Astrocyte (in vitro differentiated cells and primary cell): Measurements from ENCODE around the gene BIRC7. TPM values are rescaled to one million over a fixed set of nuclear protein-coding genes. Genes with fewer than 3 reads are reported as not detected.

ENCODE experiments used
- DNase-seq: peaks from one replicate; pipeline ENCODE4 v3.0.0-alpha.2; 2010; ENCODE audit warnings: low read depth
- FAIRE-seq: peaks from 2 replicates; lab custom pipeline; 2011; peaks lifted over from hg19 to GRCh38; lab: Jason Lieb, UNC
- H2AFZ ChIP-seq: 2 replicates; pipeline ENCODE4 v1.6.0; 2012; ENCODE audit warnings: low read depth, low read length, inconsistent platforms
- H3K27ac ChIP-seq: 2 replicates; pipeline ENCODE4 v1.5.1; 2011; ENCODE audit warnings: low read depth, low read length, inconsistent platforms
- H3K27me3 ChIP-seq: 2 replicates; pipeline ENCODE4 v1.6.0; 2011; ENCODE audit warnings: low read length, inconsistent platforms; ENCODE audit not compliant: insufficient read depth
- H3K36me3 ChIP-seq: 2 replicates; pipeline ENCODE4 v1.5.1; 2011; ENCODE audit warnings: low read length, inconsistent platforms; ENCODE audit not compliant: insufficient read depth
- H3K4me1 ChIP-seq: 2 replicates; pipeline ENCODE4 v1.5.1; 2011; ENCODE audit warnings: low read length, inconsistent platforms; ENCODE audit not compliant: insufficient read depth
- H3K4me2 ChIP-seq: 2 replicates; pipeline ENCODE4 v1.6.0; 2012; ENCODE audit warnings: low read length, inconsistent platforms
- H3K4me3 ChIP-seq: 2 replicates; pipeline ENCODE4 v1.5.1; 2011; ENCODE audit warnings: low read depth, mild to moderate bottlenecking, low read length, inconsistent platforms; ENCODE audit not compliant: insufficient read depth
- H3K79me2 ChIP-seq: 2 replicates; pipeline ENCODE4 v1.6.0; 2012; ENCODE audit warnings: mild to moderate bottlenecking, low read length, inconsistent platforms; ENCODE audit not compliant: insufficient read depth
- H3K9ac ChIP-seq: 2 replicates; pipeline ENCODE4 v1.6.0; 2012; ENCODE audit warnings: mild to moderate bottlenecking, low read length, inconsistent platforms
- H3K9me3 ChIP-seq: 2 replicates; pipeline ENCODE4 v1.5.1; 2012; ENCODE audit warnings: low read depth, mild to moderate bottlenecking, low read length, inconsistent platforms; ENCODE audit not compliant: insufficient read depth
- H4K20me1 ChIP-seq: 2 replicates; pipeline ENCODE4 v1.6.0; 2012; ENCODE audit warnings: low read length, inconsistent platforms; ENCODE audit not compliant: insufficient read depth
- H3K27ac Mint-ChIP-seq: one replicate; pipeline ENCODE4 v1.8.0; 2021; ENCODE audit warnings: mild to moderate bottlenecking, mixed read lengths; ENCODE audit not compliant: unreplicated experiment
- H3K27me3 Mint-ChIP-seq: one replicate; pipeline ENCODE4 v1.8.0; 2021; ENCODE audit warnings: low read depth, mixed read lengths; ENCODE audit not compliant: unreplicated experiment
- H3K36me3 Mint-ChIP-seq: one replicate; pipeline ENCODE4 v1.8.0; 2021; ENCODE audit warnings: low read depth, mixed read lengths; ENCODE audit not compliant: unreplicated experiment
- H3K4me1 Mint-ChIP-seq: one replicate; pipeline ENCODE4 v1.8.0; 2021; ENCODE audit warnings: low read depth, mixed read lengths; ENCODE audit not compliant: unreplicated experiment
- H3K4me3 Mint-ChIP-seq: one replicate; pipeline ENCODE4 v1.8.0; 2021; ENCODE audit warnings: mild to moderate bottlenecking, moderate library complexity, mixed read lengths; ENCODE audit not compliant: unreplicated experiment
- H3K9me3 Mint-ChIP-seq: one replicate; pipeline ENCODE4 v1.8.0; 2021; ENCODE audit warnings: mild to moderate bottlenecking, mixed read lengths; ENCODE audit not compliant: unreplicated experiment
- CTCF ChIP-seq: IDR thresholded peaks from 2 replicates; pipeline ENCODE4 v1.5.1; 2011; ENCODE audit warnings: low read depth, mild to moderate bottlenecking, inconsistent platforms, low read length, moderate library complexity; ENCODE audit not compliant: insufficient read depth
- EZH2 ChIP-seq: IDR thresholded peaks from 2 replicates; pipeline ENCODE4 v1.6.1; 2012; ENCODE audit warnings: mild to moderate bottlenecking, low read length, inconsistent platforms; ENCODE audit not compliant: insufficient read depth
- total RNA-seq: library from RNA; stranded (reverse); gene quantifications from 2 replicates; pipeline ENCODE4 v1.2.1, GENCODE V29; 2021

BIRC7 gene
- total RNA-seq, 1 donor from 2014 or later: 3.3 TPM

DNA sequence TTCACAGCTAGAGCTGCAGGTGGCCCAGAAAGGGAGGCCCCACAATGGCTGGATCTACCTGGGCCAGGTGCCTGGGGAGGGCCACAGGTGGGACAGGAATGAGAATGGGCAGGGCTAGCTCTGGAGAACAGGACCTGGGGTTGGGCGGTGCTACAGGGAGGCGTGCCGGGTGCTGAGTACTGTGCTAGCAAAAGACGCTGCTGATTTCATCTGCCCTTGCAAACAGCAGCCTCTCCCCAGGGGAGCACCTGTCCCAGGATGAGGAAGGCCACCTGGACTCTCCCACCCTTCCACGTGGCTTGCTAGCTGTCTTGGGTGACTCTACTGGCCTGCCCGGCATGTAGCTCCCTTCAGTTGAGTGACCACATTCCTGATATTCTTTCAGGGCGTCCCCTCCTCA, 13.2 kb upstream of the BIRC7 start:
- Histone ChIP-seq H3K27me3 (peaks cover 7% of the 10 kb centered on the region), H3K9ac (no peak overlapping the region), H2AFZ (no peak overlapping the region), H3K4me3 (no peak overlapping the region), H3K79me2 (no peaks in the 10 kb centered on the region), H3K36me3 (no peaks in the 10 kb centered on the region), H3K9me3 (no peaks in the 10 kb centered on the region), H3K27ac (no peak overlapping the region), H3K4me2 (no peak overlapping the region), H4K20me1 (peaks cover 4% of the 10 kb centered on the region), H3K4me1 (peaks cover 26% of the 10 kb centered on the region)
- TF ChIP-seq CTCF (no peak), EZH2 (no peak)
- H3K27ac Mint-ChIP-seq: no peak overlapping the region
- H3K4me1 Mint-ChIP-seq: peaks cover 18% of the 10 kb centered on the region
- no peak for DNase-seq
- peaks cover 20% of the 10 kb centered on the region for H3K27me3 Mint-ChIP-seq
- no peaks in the 10 kb centered on the region for H3K9me3 Mint-ChIP-seq
- FAIRE-seq: no peak
- no peaks in the 10 kb centered on the region for H3K36me3 Mint-ChIP-seq
- H3K4me3 Mint-ChIP-seq: no peak overlapping the region

DNA sequence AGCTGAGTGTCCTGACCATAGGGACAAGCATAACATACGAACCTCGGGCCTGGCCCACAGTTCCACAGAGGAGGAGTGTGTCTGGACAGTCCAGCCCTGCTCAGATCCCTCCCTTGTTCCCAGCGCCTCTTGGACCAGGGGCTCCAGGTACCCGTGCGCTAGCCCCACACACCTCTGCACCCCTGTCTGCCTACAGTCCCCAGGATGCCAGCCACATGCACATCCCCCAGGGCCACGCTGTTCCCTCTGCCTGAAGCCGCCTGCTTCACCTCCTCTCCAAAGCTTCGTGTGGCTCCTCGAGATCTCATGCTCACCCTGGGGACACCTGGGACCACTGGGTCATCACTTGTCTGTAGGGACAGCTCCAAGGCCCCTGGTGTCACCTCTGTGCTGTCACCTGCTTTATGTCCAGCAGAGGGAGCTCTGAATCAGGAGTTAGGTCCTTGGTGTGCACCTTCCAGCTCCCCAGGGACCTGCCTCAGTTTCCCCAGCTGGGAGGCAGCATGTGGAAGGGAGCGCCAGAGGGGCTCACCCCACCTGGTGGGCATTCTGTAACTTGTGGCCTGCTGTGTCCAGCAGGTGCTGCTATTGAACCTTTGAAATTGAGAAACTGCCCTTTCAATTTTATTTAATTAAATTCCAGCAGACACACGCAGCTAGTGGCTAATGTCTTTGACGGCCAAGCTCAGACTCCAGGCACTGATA, 12.4 kb upstream of the BIRC7 start:
- Histone ChIP-seq H3K27me3 (peaks cover 7% of the 10 kb centered on the region), H3K9ac (peak overlapping the region; percentile 39), H4K20me1 (peaks cover 4% of the 10 kb centered on the region), H3K79me2 (no peaks in the 10 kb centered on the region), H3K9me3 (no peaks in the 10 kb centered on the region), H3K4me2 (no peak overlapping the region), H3K4me3 (no peak overlapping the region), H3K4me1 (peaks cover 26% of the 10 kb centered on the region), H3K36me3 (no peaks in the 10 kb centered on the region), H2AFZ (no peak overlapping the region), H3K27ac (no peak overlapping the region)
- TF ChIP-seq CTCF (peak; percentile 65), EZH2 (no peak)
- Mint-ChIP-seq H3K9me3 (no peaks in the 10 kb centered on the region), H3K4me3 (no peak overlapping the region), H3K4me1 (peaks cover 18% of the 10 kb centered on the region), H3K27ac (peak overlapping the region; percentile 64), H3K27me3 (peaks cover 20% of the 10 kb centered on the region), H3K36me3 (no peaks in the 10 kb centered on the region)
- FAIRE-seq (no peak), DNase-seq (no peak)

- peak overlapping the region; percentile 64 for H3K27ac Mint-ChIP-seq
- no peaks in the 10 kb centered on the region for H3K9me3 Mint-ChIP-seq
- peaks cover 20% of the 10 kb centered on the region for H3K27me3 Mint-ChIP-seq
- TF ChIP-seq EZH2 (no peak), CTCF (no peak)
- no peak overlapping the region for H3K4me3 ChIP-seq
- peak overlapping the region; percentile 39 for H3K9ac ChIP-seq
- peaks cover 7% of the 10 kb centered on the region for H3K27me3 ChIP-seq
- no peak overlapping the region for H2AFZ ChIP-seq
- peaks cover 4% of the 10 kb centered on the region for H4K20me1 ChIP-seq
- FAIRE-seq: no peak
- no peaks in the 10 kb centered on the region for H3K9me3 ChIP-seq
- no peak for DNase-seq
- H3K4me1 ChIP-seq: peaks cover 26% of the 10 kb centered on the region
- peaks cover 18% of the 10 kb centered on the region for H3K4me1 Mint-ChIP-seq
- H3K36me3 Mint-ChIP-seq: no peaks in the 10 kb centered on the region
- H3K79me2 ChIP-seq: no peaks in the 10 kb centered on the region
- H3K4me2 ChIP-seq: no peak overlapping the region
- no peak overlapping the region for H3K4me3 Mint-ChIP-seq
- no peaks in the 10 kb centered on the region for H3K36me3 ChIP-seq
- no peak overlapping the region for H3K27ac ChIP-seq
Observed at GRCh38 chr20:63223826-63224207, 11.9 kb upstream of the BIRC7 start.
